ENCODE measurements around the gene UBXN7. TPM values are rescaled to one million over a fixed set of nuclear protein-coding genes. Genes with fewer than 3 reads are reported as not detected.

UBXN7 gene
- total and polyA plus RNA-seq, 9 of the 15 experiments (the other 6 are each of a cell fraction or from before 2014, with no cell fraction given) = 3.5 to 44.6 (median 13.4) TPM

- TF ChIP-seq USF2 (CRISPR knock-in tag; IDR thresholded peaks at IDR 0.05) (no peak), ADNP (tag; IDR thresholded peaks at IDR 0.05) (no peak), EP400 (IDR thresholded peaks at IDR 0.05) (peak; percentile 65; the same call in 1 of the 2 replicates), DIDO1 (tag; IDR thresholded peaks at IDR 0.05; ENCODE audit: low read depth) (0 out of 2 replicates have a peak, but pooled peaks have one; percentile 31), THAP12 (CRISPR knock-in tag; IDR thresholded peaks at IDR 0.05) (peak; percentile 38; the same call in 1 of the 2 replicates), DACH1 (IDR thresholded peaks at IDR 0.05; ENCODE audit: partially characterized antibody) (peak; percentile 60), ZNF766 (CRISPR knock-in tag; conservative IDR thresholded peaks at IDR 0.05) (no peak), ZNF592 (IDR thresholded peaks at IDR 0.05) (peak; percentile 30), HBP1 (CRISPR knock-in tag; IDR thresholded peaks at IDR 0.05) (peak; percentile 16), MAFK (IDR thresholded peaks at IDR 0.05; ENCODE audit: low read length) (no peak), HDAC1 (IDR thresholded peaks at IDR 0.05) (peak in 1 of 2 experiments; percentile 89; a peak in 2 of 4 replicates), KLF16 (IDR thresholded peaks at IDR 0.05) (peak; percentile 69), NONO (IDR thresholded peaks at IDR 0.05; ENCODE audit: low read depth in 2 of 2, low read length in 1 of 2) (peak; percentile 2 to 29; a peak in 1 of 4 replicates), KHSRP (IDR thresholded peaks at IDR 0.05) (no peak)
Measured at GRCh38 chr3:196317687-196318467, 114.3 kb downstream of the UBXN7 start, which contains the start of gene DYNLT2B (continued).

Data from K562 (cell line).